Measurements from ENCODE around the gene KIF15.
"Not testable (repeated sequence)": the region's sequence is repeated elsewhere in the genome, so short reads cannot be mapped to it uniquely, and the experiment has no call there.

Gene KIF15

DNA sequence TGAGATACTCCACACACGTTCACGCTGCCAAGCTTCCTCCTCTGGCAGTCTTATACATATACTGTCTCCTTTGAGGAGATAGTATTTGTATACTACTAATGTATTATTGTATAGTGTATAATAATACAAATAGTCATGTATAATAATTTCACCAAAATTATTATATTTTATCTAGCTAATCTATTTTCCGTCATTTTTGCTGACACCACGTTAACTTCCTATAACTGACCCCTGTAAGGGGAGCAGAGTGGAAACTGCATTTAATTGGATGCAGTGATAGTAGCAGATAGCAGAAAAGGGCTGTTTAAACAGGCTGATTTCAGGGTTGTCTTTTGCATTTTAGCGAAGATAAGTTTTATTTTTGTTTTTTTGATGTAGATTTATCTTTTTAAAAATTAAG is 69.6 kb downstream of the KIF15 start:
- no peak for DNase-seq

GRCh38 chr3:44832032-44832431 is 70.4 kb downstream of the KIF15 start:
- DNase-seq: no peak

DNA sequence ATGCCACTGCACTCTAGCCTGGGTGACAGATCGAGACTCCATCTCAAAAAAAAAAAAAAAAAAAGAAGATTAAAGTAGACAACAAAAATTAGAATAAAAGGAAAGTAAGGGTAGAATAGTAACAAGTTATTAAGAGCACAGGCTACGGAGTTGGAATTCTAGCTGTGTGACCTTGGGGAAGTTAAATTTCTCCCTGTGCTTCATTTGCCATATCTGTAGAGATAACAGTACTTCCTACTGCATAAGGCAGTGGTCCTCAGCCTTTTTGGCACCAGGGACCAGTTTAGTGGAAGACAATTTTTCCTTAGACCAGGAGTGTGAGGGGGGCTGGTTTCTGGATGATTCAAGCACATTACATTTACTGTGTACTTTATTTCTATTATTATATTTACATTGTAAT is 71.4 kb downstream of the KIF15 start:
- DNase-seq: no peak

- no peak for DNase-seq
These were observed 71.8 kb downstream of the KIF15 start for GRCh38 chr3:44833394-44833793.

GRCh38 chr3:44835684-44836083 is 74.1 kb downstream of the KIF15 start:
- DNase-seq: no peak

DNA sequence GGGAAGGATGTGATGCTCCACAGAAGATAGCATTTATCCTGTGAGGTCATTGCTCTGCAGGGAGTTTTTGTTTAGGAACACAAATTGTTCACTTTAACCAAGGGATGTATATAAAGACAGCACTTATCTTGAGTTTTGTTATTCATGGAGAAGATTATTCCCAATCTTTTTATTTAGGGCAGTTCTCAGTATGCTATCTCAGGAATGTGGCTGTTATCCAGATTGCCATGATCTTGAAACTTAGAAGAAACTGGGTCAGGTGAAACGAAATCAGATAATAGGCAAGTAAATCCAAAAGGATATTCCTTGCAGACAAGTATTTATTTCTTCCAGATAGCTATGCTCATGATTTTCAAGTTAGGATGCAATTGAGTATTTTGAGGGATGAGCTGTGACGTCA is 80.8 kb downstream of the KIF15 start:
- DNase-seq: no peak

DNA sequence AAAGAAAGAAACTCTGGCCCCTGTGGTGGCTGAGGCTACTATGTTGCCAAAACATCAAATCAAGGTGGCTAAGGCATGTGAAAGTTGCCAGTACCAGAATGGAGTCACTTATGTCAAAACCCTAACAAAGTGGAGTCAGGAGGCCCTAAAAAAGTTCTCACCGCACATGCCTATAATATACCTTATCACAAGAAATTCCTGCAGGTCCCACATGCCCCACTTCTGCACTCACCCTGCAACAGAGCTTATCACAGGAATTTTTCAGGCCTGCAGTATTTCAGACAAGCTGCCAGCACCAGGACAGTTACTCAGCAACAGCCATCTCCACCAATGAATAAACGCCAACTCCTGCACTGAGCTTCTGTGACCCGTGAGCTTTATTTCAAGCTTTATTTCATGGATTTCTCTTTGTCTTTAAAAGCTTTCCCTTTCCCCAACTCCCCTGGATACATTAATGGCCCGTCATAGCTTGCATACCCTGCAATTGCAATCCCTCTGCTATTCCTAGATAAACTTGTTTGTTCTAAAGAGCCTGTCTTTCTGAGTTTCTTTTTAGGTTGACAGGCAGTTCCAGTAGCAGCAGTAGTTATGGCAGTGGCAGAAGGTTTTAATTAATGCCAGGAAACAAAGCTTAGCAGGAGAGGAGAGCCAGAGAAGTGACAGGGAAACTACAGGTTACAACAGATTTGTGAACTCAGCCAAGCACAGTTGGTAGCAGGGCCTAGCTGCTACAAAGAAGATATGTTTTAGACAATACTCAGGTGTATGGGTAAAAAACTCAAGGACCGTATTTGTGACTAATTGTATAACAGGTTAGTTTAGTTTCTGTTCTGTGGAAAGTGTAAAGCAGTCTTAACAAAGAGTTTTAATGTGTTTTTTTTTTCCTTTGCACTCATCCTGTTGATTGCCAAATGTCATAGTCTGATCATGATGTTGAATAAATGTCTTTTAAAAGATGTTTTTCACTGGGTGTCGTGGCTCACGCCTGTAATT is 84.2 kb downstream of the KIF15 start:
- no peak for DNase-seq

DNA sequence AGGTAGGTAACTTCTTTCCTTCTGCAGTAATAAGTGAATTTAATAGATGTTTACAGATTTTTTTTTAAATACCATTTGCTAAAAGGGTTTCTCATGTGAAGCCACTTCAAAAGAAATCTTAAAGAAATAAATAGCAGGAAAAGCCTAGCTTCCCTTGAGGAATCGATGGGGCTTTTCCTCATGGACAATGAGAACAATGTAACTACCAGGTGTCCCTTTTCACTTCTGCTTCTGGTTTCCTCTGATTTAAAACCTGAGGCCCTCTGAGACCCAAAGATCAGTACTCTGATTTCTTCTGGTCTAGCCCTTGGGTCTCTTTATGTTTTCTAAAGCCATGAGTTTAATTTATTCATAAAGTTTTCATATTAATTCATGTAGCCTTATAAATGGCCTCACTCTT is 87.0 kb downstream of the KIF15 start:
- DNase-seq: no peak

DNA sequence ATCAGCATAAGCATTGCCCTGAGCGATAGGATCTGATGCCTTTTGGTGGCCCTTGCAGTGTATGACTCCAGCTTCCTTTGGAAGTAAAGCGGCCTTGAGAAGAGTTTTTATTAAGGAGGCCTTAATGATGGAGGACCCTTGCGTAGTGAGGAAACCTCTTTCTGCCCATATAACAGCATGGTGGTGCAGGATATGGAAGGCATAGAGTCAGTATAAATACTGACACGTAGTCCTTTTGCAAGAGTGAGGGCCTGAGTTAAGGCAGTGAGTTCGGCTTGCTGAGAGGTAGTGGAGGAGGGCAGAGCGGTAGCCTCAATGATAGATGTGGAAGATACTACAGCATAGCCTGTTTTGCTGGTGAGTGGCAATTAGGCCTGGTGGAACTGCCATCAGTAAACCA is 95.1 kb downstream of the KIF15 start:
- not testable (repeated sequence) for DNase-seq

- no peak for DNase-seq
These were observed 98.5 kb downstream of the KIF15 start for GRCh38 chr3:44860117-44860516.

GRCh38 chr3:44861412-44862225 is 100.0 kb downstream of the KIF15 start, which contains the start of gene TMEM42:
TSS of gene TMEM42 (plus strand) at chr3:44861912. CDS start at chr3:44861925, 13 bp downstream.
- peak; percentile 83 for DNase-seq

GRCh38 chr3:44862226-44862637 is 100.6 kb downstream of the KIF15 start:
- no peak for DNase-seq

DNA sequence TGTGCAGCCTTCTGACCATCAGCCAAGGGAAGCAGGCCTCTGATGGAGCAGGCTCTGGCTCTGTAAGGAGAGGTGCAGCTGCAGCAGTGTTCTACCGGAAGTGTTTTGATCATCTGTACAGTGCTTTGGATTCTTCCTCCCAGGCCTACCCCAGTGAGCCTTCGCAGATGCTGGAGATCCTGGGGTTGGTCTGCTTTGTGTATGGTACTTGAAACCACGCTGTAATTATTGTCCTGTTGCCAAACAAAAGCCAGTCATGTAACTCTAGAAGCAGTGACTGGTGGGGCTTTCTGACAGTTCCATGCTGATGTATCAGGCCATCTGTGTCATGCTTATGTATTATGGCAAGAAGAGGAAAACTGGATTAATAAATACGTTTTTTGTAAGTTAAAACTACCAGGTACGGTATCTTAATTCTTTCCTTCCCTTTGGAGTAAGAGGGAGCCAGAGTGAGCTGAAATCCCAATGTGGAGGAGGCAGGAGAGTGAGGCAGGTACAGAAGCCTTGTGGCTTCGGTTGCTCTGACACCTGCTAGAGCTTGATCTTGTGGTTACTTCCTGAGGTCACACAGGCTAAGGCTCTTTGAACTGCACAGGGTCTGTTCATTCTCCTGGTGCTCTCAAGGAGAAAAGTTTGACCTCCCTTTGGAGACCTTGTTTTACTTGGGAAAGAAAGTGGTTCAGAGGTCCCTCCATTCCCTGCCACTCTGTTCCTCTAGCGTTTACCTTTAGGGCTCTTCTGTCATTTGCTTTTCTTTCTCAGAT is 103.9 kb downstream of the KIF15 start:
- no peak for DNase-seq

DNA sequence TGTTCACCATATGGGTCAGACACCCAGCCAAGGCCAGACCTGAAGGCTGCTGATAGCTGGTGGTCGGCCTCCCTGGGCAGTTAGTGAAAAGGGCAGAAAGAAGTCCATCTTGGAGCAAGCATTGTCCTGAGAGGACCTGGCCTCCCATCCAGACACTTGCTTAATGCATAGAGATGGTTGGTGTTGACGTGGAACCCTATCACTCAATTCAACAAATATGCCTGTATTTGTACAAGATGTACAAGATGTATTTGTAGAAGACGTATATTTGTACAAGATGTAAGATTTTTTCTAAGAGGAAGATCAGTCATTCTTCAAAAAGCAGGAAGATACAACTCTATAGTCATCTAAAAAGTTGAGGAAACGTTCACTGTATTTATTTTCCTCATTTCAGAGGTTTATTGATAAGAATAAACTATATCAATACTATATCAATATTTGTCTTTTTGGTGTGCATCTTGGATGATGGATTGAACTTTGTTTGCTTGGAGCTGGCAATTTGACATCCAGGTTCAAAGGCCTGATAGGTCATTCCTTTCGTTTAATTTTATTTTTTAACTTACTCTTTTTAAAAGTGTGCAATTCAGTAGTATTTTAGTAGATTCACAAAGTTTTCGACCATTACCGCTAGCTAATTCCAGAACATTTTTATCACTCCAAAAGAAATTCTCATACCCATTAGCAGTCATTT is 106.0 kb downstream of the KIF15 start:
- DNase-seq: no peak

GRCh38 chr3:44870375-44871061 is 108.9 kb downstream of the KIF15 start:
- no peak for DNase-seq

DNA sequence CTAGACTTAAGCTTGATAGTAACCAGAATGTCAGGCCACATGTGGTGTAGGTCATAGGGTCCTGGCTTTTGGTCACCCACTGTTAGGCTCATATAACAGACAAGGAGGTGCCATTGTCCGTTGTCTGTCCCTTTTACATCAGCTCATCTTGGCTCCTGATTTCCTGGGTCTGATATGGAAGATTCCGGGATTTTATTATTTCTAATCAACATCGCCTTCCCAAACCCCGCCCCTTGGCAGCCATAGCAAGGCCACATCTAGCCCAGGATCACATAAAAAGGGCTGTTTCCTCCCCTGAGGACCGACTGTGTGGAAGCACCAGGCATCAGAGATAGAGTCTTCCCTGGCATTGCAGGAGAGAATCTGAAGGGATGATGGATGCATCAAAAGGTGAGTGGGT is 112.7 kb downstream of the KIF15 start, which contains the start of gene TGM4:
TGM4 (plus strand) TSS at position 301 of the 400 bp plus-strand sequence; CDS start at position 372, 71 bp downstream.
- no peak for DNase-seq

GRCh38 chr3:44875596-44875995 is 114.0 kb downstream of the KIF15 start:
- no peak for DNase-seq

DNA sequence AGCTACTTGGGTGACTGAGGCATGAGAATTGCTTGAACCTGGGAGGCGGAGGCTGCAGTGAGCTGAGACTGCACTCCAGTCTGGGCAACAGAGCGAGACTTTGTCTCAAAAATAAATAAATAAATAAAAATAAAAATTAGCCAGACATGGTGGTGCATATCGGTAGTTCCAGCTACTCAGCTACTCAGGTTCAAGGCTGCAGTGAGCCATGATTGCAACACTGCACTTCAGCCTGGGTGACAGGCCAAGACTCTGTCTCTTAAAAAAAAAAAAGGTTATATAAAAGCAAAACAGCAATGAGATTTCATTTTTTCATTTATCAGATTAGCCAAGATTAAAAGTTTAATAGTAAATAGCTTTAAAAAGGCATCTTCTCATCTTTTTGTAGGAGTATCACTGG is 115.7 kb downstream of the KIF15 start:
- DNase-seq: no peak

GRCh38 chr3:44880284-44880683 is 118.7 kb downstream of the KIF15 start:
- DNase-seq: no peak

- DNase-seq: no peak
These were observed 121.8 kb downstream of the KIF15 start for GRCh38 chr3:44883213-44883955.

DNA sequence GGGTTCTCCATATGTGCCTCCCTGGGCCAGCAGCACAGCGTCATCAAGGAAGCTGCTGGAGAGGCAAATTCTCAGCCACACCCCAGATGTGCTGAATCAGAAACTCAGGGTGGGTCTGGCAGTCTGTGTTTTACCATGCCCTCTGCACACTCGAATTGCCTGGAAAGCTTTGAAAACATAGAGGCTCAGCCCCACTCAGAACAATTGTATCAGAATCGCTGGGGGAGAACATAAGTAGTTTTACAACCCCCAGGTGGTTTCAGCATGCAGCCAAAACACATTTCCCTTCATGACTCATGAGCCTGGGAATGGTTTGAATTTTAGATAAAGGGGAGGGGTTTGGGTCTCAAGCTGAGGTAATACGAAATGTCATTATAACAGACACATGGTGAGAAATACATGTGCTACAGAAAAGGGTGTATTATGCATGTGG is 122.4 kb downstream of the KIF15 start:
- no peak for DNase-seq
